ENCODE data around the gene DPY19L1.
"Not testable (repeated sequence)": the region's sequence is repeated elsewhere in the genome, so short reads cannot be mapped to it uniquely, and the experiment has no call there.

Gene DPY19L1

GRCh38 chr7:35037211-35037525, at the start of gene DPY19L1:
DPY19L1 (minus strand) TSS chr7:35037485; CDS start chr7:35037394, 91 bp downstream.
- DNase-seq (ENCODE audit: low spot score), result no peak
- H3K27ac ChIP-seq, result peak within 1 kb of the TSS; percentile 77 to 91
- no peak for TF ChIP-seq CTCF (IDR thresholded peaks at IDR 0.05)
- peak within 1 kb of the TSS; percentile 75 for H3K4me3 ChIP-seq

GRCh38 chr7:35079517-35079916, 42.2 kb upstream of the DPY19L1 start:
- not testable (repeated sequence) for H3K27ac ChIP-seq; H3K4me3 ChIP-seq; DNase-seq (ENCODE audit: low spot score)

GRCh38 chr7:35074008-35074407, 36.7 kb upstream of the DPY19L1 start:
- not testable (repeated sequence) for DNase-seq (ENCODE audit: low spot score); H3K27ac ChIP-seq

GRCh38 chr7:35072950-35073827, 35.9 kb upstream of the DPY19L1 start:
- not testable (repeated sequence) for H3K27ac ChIP-seq; H3K4me3 ChIP-seq; DNase-seq (ENCODE audit: low spot score)

More at GRCh38 chr7:35074008-35074407, 36.7 kb upstream of the DPY19L1 start:
- not testable (repeated sequence) for H3K4me3 ChIP-seq

- H3K27ac ChIP-seq; H3K4me3 ChIP-seq; DNase-seq (ENCODE audit: low spot score): not testable (repeated sequence)
Measured at GRCh38 chr7:35069084-35069483, 31.8 kb upstream of the DPY19L1 start.

GRCh38 chr7:35065382-35065781, 28.1 kb upstream of the DPY19L1 start:
- not testable (repeated sequence) for H3K4me3 ChIP-seq; DNase-seq (ENCODE audit: low spot score); H3K27ac ChIP-seq

- not testable (repeated sequence) for H3K27ac ChIP-seq; H3K4me3 ChIP-seq; DNase-seq (ENCODE audit: low spot score)
Measured at GRCh38 chr7:35058571-35058970, 21.3 kb upstream of the DPY19L1 start.

GRCh38 chr7:35057505-35058451, 20.5 kb upstream of the DPY19L1 start:
- not testable (repeated sequence) for H3K27ac ChIP-seq; H3K4me3 ChIP-seq; DNase-seq (ENCODE audit: low spot score)

GRCh38 chr7:35055733-35056132, 18.4 kb upstream of the DPY19L1 start:
- not testable (repeated sequence) for H3K4me3 ChIP-seq; DNase-seq (ENCODE audit: low spot score); H3K27ac ChIP-seq

GRCh38 chr7:35053488-35054175, 16.3 kb upstream of the DPY19L1 start:
- not testable (repeated sequence) for H3K27ac ChIP-seq; DNase-seq (ENCODE audit: low spot score); H3K4me3 ChIP-seq

GRCh38 chr7:35048390-35048789, 11.1 kb upstream of the DPY19L1 start:
- H3K4me3 ChIP-seq; H3K27ac ChIP-seq; DNase-seq (ENCODE audit: low spot score): not testable (repeated sequence)

GRCh38 chr7:35047912-35048305, 10.6 kb upstream of the DPY19L1 start:
- not testable (repeated sequence) for H3K4me3 ChIP-seq; DNase-seq (ENCODE audit: low spot score); H3K27ac ChIP-seq

GRCh38 chr7:35047263-35047911, 10.1 kb upstream of the DPY19L1 start:
- DNase-seq (ENCODE audit: low spot score); H3K4me3 ChIP-seq; H3K27ac ChIP-seq: not testable (repeated sequence)

GRCh38 chr7:35043301-35043700, 6.0 kb upstream of the DPY19L1 start:
- not testable (repeated sequence) for H3K4me3 ChIP-seq; H3K27ac ChIP-seq; DNase-seq (ENCODE audit: low spot score)

Data from coronary artery (tissue), 2 donors.